ENCODE results near the gene EHHADH.
"Not testable (repeated sequence)": the region's sequence is repeated elsewhere in the genome, so short reads cannot be mapped to it uniquely, and the experiment has no call there.

The EHHADH gene

DNA sequence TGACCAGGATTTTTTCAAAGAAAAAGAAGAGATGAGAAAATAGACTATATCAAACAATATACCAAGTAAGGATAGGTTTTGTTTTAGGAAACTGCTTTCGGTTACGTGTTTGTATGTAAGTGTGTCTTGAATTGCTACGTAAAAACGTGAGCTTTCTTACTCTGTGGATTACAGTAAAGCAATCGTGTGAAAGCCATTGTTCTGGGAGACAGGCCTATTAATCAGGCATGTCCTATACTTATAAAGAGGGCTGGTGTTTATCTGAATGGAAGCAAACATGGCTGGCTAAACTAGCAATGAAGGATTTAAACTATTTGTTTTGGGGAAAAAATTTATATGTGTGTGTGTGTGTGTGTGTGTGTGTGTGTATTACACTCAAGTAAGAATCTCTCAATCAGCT is 2.6 kb downstream of the EHHADH start:
- DNase-seq (ENCODE audit: low read depth): no peak

DNA sequence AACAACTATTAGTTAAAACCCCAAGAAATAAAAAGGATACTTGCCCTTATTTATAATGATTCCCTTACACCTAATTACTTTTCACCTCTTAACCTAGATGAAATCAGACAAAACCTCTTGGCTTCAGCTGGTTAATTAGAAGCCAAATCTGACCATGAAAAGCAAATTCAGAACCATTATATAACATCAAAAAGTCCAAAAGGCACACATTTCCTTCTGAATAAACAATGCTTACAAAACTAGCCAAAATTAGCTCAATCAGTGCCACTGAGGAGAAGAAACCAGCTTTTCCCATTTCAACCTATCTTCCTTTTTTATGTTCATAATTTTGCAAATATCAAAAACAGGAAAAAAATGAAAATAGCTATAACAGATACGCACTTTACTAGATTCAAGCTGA is 3.2 kb downstream of the EHHADH start:
- no peak for DNase-seq (ENCODE audit: low read depth)

DNA sequence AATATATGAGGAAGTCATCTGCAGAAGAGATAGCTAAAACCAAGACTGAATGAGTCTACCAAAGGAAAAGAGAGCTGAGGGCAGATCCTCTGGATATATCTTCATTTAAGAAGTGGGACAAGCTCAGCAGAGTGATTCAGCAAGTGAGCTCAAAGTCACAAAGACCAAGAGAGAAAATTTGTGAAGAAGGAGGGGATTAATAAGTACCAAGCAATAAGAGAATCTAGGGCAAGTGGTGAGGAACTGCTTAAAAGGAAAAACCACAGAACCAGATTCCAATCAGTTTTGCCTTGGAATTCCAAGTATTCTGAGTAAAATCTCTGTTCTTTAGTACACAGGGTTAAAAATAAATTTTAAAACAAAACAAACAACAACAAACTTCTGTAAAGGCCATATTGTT is 3.6 kb downstream of the EHHADH start:
- peak; percentile 63 for DNase-seq (ENCODE audit: low read depth)

DNA sequence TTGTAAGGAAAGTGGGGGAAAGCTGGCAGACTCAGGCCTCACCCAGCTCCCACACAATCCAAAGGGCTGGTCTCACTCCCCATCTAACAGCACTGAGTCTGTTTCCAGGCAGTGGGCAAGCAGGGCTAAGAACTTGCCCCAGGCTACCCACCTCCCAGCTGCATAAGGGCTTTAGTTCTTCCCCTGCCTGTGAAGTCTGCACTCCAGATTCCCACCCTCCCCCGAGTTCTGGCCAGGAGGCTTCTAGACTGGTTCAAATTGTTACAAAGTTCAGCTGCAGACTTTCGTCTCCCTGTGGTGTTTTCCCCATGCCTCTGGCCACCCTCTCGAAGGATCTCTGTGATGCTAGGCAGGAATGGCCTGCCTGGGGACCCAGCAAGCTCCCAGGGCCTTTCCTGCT is 11.2 kb downstream of the EHHADH start:
- no peak for DNase-seq (ENCODE audit: low read depth)

DNA sequence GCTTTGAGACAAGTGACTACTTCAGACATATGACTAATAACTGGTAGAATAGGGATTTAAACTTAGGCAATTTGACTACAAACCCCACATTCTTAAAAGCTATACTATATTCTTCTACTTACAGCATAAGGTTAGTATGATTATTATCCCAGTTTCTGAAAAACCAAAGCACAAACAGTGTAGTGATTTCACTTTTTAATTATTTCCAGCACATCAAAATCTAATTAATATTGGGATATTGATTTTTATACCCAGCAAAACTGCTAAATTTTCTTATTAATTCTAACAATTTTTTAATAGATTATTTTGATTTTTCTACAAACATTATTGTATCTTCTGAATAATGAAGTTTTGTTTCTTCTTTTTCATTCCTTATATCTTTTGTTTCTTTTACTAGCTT is 16.9 kb downstream of the EHHADH start:
- DNase-seq (ENCODE audit: low read depth): no peak

DNA sequence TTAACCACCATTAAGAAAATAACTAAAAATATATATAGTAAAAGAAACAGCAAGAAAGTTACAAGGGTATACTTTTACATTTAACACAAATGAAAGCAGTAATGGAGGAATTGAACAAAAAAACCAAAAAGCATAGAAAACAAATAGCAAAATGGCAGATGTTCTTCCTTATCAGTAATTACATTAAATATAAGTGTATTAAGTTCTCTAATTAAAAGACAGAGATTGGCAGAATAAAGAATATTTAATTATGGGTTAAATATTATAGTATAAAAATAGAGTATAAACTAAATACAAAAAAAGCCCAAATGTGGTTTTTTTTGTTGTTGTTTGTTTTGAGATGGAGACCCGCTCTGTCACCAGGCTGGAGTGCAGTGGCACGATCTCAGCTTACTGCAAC is 20.5 kb downstream of the EHHADH start:
- no peak for DNase-seq (ENCODE audit: low read depth)

DNA sequence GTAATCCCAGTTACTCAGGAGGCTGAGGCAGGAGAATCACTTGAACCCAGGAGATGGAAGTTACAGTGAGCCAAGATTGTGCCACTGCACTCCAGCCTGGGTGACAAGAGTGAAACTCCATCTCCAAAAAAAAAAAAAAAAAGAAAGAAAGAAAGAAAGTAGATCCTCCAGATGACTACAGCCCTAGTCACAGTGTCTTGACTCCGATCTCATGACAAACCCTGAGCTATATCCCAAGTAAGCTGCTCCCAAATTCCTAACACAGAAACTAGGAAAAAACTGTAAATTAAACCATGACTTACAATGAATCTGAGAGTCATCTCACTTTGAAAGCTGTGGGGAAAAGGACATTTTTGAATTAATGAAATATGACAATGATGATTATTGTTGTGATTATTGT is 27.3 kb downstream of the EHHADH start:
- DNase-seq (ENCODE audit: low read depth): not testable (repeated sequence)

DNA sequence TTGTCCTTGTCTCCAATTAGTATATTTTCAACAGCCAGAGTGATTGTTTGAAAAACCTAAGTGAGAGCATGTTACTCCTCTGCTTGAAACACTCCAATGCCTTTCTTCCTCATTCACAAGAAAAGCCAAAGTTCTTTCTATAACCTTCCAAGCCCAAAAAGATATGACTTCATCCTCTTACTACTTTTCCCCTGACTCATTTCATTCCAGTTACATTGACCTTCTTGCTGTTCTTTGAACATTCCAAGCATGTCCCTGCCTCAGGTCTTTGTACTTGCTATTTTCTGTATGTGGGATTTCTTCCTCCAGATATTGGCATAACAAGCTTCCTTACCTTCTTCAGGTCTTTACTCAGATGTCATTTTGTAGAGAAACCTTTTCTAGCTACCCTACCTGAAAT is 28.3 kb downstream of the EHHADH start:
- DNase-seq (ENCODE audit: low read depth): peak; percentile 58

DNA sequence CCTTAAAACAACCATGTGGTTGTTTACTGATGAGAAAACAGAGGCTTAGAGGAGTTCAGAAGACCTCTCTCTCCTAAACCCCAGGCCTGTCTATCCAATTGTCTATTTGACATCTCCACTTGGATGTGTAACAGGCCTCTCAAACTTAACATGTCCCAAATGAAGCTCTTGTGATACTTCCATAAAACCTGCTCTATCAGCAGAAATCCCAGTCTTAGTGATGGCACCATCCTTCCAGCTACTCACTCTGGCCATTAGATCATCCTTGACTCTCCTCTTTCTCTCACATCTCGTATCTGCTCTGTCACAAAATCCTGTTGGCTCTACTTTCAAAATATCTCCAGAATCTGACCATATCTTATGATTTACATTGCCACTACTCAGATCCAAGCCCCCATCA is 28.8 kb downstream of the EHHADH start:
- DNase-seq (ENCODE audit: low read depth): no peak

DNA sequence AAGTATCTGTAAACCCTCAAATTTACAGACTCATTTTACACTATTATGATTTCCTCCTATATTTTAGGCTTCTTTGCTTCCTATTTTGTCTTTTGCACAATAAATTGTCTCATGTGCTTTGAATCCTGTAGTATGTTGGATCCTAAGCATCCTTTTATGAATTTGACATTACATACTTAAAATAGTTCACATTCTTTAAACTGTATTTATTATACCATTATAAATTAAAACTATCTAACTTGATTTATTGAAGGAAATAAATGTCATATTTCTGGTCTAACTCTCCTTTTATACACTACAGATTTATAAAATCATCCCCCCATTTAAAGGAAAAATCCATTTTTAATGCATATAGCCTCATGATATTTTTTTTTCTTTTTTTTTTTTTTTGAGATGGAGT is 32.6 kb downstream of the EHHADH start:
- DNase-seq (ENCODE audit: low read depth): no peak

DNA sequence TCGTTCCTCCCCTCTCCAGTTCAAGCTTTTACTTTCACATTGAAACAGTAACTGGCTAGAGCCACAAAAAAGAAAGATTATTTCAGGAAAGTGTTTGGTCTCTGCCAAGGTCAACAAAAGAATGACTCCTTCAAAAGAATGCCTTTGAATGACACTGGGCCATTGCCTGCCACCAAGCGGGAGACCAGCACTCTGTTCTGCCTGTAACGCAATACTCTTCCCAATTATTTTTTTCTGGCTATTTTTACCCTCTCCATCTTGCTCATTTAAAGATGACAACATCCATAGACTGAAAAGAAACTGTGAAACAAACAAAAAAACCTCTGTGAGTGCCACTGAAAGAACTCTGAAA is 37.3 kb downstream of the EHHADH start:
- no peak for DNase-seq (ENCODE audit: low read depth)

DNA sequence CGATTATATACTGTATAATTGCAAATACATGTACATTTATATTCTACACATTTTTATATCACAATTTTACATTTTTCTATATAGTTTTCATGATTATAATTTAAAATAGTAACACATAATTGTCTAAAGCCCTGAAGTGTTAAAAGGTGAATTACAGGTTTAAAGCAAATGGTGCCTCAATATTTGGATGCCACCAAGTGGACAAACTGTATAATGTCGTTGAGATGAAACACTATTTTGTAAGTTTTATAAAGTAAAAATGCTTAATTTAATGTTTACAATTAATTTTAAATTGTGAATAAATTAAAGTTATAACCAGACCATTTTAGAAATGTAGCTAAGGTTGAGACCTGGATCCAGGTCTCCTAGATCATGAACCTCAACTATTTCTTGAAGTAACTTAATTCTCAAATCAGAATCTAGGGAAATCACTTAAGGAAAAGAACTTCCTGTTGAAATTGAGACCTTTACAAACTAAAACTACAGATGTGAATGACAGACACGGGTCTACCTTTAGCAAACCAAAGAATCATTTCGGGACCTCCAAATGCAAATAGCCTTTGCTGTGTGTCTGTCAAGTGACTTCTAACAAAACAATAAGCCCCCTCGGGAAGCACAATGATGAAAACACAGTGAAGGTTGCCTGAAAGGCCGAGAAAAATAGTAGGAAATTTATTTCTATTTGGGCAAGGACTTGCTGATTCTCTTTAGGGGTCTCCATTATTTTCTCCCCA is 37.8 kb downstream of the EHHADH start:
- DNase-seq (ENCODE audit: low read depth): peak; percentile 18

DNA sequence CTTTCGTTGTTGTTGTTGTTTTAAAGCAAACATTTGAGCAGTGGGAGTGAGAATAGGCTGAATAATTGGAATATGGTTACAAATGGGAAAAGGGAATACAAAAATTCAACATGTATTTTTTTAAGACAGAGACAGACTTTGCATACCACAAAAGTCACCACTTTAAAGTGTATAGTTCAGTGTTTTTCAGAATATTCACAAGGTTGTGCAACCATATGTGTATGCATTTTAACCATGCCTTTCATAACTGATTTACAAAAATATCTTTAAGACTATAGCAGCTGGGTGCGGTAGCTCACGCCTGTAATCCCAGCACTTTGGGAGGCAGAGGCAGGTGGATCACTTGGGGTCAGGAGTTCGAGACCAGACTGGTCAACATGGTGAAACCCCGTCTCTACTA is 41.3 kb downstream of the EHHADH start:
- DNase-seq (ENCODE audit: low read depth): no peak

DNA sequence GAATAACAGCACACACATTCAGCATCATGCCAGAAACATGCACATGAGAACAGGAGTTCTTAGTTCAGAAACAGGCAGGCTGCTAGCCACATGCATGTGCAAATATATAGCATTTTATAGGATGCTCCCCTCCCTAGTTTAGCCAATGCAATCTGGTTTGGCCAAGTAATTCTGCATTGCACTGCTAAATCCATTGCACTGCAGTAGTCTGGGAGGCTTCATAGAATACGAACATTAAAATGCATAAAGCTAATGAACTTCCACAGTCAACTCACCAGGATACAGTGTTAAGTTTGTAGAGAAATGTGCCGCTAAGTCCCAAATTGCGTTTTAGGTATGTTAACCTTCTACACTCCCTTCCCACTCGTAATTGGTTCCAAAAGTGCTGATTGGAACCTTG is 41.8 kb downstream of the EHHADH start:
- DNase-seq (ENCODE audit: low read depth): no peak

DNA sequence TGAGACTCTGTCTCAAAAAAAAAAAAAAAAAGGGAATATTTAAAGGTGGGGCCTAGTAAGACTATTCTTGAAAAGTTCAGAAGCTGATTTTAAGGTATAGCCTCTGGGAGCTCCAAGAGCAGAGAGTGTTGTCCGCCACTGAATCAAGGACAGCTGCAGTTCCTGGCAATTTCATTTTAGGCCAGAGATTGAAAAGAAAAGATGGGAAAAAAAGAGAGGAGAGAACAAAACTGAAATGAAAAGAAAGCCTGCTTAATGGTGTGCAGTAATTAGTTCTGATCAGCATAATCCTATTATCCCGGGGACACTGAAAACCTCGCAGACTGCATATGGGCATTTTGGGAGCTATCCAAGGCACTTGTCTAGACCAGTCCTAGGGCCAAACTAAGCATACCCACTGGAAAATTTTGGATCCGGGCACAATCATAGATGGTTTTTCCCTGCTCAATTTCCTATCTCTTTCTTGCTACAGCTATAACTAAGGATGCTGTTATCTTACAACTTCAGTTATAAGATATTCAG is 43.2 kb downstream of the EHHADH start:
- DNase-seq (ENCODE audit: low read depth): no peak

DNA sequence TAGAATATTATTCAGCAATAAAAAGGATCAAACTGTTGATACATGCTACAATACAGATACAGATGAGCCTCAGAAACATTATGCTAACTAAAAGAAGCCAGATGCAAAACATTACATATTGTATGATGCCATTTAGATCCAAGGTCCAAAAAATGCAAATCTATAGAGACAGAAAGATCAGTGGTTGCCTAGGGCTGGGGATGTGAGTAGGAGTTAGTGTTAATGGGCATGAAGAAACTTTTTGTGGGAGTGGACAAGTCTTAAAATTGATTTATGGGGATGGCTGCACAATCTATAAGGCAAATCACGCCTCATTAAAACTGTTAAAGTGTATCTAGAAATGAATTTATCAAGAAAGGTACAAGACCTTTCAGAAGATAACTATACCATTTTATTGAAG is 45.0 kb downstream of the EHHADH start:
- no peak for DNase-seq (ENCODE audit: low read depth)

DNA sequence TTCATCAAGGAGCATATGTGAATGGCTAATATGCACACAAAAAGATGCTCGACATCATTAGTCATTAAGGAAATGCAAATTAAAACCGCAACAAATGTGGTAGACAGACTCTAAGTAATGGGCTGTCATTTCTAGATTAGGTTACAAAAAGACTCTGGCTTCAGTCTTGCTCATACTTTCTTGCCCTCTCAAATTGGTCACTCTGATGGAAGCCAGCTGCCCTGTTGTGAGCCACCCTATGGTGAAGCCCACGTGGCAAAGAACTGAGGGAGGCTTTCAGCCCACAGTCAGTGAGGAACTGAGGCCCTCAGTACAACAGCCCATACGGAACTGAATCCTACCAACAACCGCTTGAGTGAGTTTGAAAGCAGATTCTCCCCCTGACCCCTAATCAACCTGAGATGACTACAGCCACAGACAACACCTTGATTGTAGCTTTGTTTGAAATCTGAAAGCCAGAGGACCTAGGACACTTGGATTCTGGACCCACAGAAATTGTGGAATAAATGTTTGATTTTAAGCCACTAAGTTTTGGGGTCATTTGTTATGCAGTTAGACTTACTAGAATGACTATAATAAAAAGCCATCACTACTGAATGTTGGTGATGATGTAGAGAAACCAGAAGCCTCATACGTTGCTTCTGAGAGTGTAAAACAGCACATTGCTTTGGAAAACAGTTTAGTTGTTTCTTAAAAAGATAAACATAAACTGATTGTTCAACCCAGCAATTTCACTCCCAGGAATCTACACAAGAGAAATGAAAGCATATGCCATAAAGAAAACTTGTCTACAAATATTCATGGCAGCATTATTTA is 45.7 kb downstream of the EHHADH start:
- peak; percentile 19 for DNase-seq (ENCODE audit: low read depth)

DNA sequence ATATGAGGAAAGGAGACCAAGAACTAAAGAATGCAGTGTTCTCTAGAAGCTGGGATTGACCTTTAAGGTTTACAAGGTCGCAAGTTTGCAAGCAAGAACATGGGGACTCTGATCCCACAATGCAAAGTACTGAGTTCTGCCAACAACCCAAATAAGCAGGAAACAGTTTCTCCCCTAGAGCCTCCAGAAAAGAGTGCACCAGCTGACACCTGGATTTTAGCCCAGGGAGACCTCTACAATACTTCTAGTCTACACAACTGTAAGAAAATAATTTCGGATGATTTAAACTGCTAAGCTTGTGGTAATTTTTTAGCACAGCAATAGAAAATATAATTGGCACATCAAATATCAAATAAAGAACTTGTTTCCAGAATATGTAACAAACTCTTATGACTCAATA is 46.4 kb downstream of the EHHADH start:
- DNase-seq (ENCODE audit: low read depth): no peak

DNA sequence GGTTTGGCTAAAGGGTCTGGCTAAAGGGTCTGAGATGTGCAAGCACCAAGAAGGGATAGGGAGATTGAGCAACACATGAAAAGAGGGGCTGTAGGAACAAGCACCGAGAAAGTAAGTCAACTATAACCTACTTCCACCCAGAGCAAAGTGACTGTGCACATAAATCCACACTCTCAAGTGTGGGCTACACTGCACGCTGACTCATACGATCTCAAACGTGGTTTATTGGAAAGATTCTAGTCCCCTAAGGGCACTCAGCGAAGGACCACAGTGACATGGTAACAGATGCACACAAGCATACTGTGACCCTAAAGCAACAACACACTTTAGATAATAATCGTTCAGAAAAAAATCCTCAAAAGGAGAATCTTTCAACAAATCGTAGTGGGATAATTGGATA is 48.0 kb downstream of the EHHADH start:
- DNase-seq (ENCODE audit: low read depth): no peak

DNA sequence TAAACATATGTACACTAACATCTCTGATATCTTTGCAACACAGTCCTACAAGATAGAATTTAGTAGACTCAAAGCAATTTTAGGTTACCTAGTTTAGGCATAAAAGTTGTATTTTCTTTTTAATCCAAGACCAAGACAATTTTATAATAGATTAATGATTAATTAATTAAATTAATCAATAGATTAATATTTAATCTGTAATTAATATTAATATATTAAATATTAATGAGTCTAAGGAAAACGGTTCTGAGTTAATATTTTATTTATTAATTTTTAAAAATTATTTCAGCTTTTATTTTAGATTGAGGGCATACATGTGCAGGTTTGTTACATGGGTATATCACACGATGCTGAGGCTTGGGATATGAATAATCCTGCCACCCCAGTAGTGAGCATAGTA is 49.0 kb downstream of the EHHADH start:
- DNase-seq (ENCODE audit: low read depth): no peak

DNA sequence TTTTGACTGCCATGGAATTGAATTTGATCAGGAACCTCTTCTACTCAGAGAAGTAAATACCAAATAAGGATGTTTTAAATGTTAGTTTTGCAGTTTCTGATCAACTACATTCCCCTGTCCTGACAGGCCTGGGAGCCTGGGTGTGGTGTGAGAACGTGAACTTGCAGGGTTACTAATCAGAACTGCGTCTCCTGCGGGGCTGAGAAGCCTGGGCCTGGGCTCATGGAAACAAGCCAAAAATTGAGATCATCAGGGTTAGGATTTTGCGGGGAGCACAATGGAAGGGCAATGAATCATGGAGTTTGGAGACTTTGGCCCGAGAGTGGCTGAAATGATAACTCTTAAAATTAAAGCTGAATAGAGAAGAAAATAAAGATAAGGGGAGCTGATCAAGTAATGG is 53.2 kb downstream of the EHHADH start:
- DNase-seq (ENCODE audit: low read depth): peak; percentile 72

DNA sequence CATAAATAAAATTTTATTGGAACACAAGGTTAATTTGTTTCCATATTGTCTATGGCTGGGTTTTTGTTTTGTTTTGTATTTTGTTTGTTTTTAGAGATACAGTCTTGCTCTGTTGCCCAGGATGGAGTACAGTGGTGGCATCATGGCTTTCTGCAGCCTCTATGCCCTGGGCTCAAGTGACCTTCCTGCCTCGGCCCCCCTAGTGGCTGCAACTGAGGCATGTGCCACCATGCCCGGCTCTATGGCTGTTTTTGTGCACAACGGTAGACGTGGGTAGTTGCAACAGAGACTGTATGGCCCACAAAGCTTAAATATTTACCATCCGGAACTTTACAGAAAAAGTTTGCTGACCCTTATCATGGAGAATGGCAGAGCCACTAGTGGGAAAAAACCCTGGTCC is 54.2 kb downstream of the EHHADH start:
- no peak for DNase-seq (ENCODE audit: low read depth)

DNA sequence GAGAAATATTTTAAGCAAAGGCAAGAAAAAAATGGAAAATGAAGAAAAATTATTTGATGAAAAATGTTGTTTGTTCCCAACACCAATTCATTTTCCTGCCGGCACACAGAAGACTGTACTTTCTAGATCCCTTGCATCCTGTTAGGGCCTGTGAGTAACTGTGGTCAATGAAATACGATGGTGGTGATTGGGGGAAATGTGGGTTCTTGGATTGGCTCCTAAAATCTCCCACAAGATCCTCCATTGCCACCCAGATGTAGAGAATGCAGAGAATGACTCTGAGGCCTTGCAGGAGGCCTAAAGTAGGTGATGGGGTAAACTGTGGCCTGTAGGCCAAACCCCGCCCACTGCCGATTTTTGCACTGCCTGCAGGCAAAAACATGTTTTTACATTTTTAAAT is 54.6 kb downstream of the EHHADH start:
- DNase-seq (ENCODE audit: low read depth): peak; percentile 38

DNA sequence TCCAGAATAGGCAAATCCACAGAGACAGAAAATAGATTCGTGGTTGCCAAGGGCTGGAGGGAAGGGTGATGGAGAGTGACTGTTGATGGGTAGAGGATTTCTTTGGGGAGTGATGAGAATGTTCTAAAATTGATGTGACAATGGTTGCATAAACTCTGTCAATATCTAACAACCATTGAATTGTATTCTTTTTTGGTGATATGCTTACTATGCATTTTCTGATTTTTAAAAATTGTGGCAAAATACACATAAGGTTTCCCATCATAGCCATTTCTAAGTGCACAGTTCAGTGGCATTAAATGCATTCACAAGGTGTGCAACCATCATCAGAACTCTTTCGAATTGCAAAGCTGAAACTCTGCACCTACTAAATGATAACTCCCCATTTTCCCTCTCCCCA is 56.8 kb downstream of the EHHADH start:
- no peak for DNase-seq (ENCODE audit: low read depth)

Measured in amniotic epithelial cell (primary cell).